Measurements from ENCODE around the gene C20orf96.

The C20orf96 gene

GRCh38 chr20:311609-312008 is 21.1 kb upstream of the C20orf96 start:
- DNase-seq: no peak

DNA sequence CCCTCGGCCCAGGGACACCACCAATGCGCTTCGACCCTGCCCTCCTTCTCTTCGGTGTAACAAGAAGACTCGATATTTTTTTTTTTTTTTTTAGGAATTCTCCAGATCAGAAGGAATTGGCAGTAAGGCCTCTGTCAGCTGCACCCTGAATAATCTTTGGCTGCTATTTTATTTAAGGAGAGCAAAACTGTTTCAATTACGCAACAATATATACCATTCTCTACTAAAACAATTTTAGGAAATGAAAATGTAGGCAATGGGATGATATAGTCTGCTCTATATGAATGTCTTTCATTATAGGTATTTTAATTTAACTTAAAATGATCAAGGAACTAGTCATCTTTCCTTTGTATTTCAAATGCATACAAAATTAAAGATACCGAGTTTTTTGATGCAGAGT is 20.1 kb upstream of the C20orf96 start:
- no peak for DNase-seq

- peak; percentile 98 for DNase-seq
These were observed 19.5 kb upstream of the C20orf96 start for GRCh38 chr20:309841-310644.

- peak; percentile 64 for DNase-seq
These were observed 18.8 kb upstream of the C20orf96 start for GRCh38 chr20:309306-309840.

- DNase-seq: no peak
These were observed 18.0 kb upstream of the C20orf96 start for GRCh38 chr20:308427-309038.

GRCh38 chr20:305745-306144 is 15.2 kb upstream of the C20orf96 start:
- no peak for DNase-seq

- DNase-seq: peak; percentile 74
These were observed 11.6 kb upstream of the C20orf96 start for GRCh38 chr20:301886-302848.

DNA sequence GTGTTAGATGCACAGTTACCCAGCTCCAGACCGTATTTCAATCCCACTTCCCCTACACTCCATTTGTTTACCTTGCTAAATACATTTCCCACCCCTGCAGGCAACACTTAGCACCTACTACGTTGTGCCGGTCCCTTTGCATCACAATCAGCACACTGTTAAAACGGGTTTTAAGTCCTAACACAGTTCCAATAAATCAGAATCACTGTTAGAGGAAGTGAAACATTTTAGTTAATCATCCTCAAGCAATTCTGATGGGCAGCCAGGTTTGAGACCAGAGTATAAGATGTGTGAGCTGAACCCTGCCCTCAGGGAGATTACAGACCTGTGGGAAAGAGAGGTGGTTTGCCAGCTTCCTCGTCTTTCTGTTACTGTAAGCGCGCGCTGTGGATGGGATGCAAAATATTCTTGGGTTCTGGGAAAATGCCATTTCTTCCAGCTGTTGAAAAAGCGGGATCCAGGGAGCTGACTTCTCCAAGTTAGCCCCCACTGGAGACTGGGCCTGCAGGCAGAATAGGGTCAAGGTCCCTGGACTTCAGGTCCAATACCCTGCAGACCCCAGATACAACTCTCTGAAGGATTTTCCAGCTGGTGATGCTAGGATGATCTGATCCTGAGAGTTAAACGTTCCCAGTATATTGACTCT is 9.9 kb upstream of the C20orf96 start:
- DNase-seq: no peak

GRCh38 chr20:298776-299391 is 8.3 kb upstream of the C20orf96 start:
- no peak for DNase-seq

GRCh38 chr20:297925-298775 is 7.6 kb upstream of the C20orf96 start:
- peak; percentile 57 for DNase-seq

GRCh38 chr20:297098-297924 is 6.8 kb upstream of the C20orf96 start, which contains the start of gene ZCCHC3:
ZCCHC3 (plus strand) TSS chr20:297570; CDS start chr20:297587, 17 bp downstream.
- peak; percentile 86 for DNase-seq

DNA sequence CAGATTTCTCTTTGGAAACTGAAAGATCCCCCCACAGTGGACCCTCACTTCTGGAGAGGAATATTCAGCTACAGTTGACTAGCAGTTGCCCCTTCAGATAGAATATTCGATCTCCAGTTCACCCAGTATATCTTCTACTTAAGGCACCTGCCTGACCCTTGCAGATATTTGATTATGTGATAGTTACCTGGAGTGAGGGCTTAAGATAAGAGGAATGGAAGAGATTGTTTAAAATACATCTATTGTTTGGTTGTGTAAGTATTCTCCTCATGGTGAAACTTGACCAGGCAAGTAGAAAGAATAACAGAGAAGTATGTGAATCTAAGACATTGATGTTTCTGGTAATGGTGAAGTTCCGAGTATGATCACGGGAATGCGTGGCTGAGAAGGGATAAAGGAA is 5.3 kb upstream of the C20orf96 start:
- DNase-seq: no peak

DNA sequence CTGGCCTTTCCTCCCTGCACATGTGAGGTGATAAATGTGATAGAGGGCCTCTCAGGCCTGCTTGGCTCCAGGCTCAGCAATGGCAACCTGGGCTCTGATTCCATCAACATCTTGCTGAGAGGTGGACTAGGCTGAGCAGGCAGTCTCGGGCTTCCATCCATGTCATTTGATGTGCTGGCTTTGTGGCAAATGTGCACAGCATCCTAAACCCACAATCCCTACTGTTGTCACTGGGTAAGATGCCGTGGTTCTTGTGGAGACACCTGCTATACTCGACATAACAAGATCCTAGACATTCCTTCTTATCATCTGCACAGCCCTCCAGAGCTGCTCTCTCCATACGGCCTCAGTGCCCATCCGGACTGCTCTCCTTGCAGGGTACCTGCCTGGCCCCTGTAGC is 4.1 kb upstream of the C20orf96 start:
- no peak for DNase-seq

GRCh38 chr20:289693-290083 is 862 bp downstream of the C20orf96 start:
- no peak for DNase-seq

DNA sequence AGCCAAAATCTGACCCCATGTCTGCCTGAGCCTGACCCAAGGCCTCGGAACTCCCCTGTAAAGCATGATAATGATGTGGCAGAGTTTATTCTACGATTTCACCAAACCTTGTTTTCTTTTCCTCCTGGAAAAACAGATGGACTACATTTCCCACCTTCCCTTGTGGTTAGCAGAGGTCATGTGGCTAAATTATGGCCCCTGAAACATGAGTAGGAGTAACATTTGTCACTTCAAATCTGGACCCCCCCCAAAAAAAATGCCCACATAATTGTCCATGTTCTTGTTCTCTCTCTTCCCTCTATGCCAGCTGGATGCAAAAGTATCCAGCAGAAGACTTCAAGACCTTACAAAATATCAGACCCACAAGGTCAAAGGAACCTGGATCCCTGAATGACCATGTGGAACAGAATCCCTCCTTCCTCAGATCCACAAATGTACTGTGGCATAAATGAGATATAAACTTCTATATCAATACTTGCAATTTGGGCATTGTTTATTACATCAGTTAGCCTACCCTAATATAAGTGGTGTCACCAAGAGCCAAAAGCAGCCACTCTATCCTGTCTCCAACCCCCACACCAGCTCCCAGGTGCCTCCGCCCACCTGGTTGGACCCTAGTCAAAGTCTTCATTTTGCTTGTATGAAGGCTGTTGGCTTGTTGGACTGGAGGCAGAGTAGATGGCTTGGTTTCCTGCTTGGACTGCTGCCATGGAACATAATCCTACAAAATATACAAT is 1.4 kb downstream of the C20orf96 start:
- no peak for DNase-seq

DNA sequence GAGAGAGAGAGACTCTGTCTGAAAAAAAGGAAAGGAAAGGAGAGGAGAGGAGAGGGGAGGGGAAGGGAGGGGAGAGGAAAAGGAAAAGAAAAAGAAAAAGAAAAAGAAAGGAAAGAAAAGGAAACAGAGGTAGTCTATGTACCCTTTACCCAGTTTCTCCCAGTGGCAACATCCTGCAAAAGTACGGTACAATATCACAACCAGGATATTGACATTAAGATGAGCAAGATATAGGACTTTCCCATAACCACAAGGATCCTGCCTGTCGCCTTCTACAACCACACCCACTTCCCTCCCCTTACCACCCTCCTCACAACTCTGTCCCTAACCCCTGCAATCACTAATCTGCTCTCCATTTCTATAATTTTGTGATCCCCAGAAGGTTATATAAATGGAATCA is 4.0 kb downstream of the C20orf96 start:
- DNase-seq: no peak

- no peak for DNase-seq
These were observed 6.4 kb downstream of the C20orf96 start for GRCh38 chr20:284172-284571.

DNA sequence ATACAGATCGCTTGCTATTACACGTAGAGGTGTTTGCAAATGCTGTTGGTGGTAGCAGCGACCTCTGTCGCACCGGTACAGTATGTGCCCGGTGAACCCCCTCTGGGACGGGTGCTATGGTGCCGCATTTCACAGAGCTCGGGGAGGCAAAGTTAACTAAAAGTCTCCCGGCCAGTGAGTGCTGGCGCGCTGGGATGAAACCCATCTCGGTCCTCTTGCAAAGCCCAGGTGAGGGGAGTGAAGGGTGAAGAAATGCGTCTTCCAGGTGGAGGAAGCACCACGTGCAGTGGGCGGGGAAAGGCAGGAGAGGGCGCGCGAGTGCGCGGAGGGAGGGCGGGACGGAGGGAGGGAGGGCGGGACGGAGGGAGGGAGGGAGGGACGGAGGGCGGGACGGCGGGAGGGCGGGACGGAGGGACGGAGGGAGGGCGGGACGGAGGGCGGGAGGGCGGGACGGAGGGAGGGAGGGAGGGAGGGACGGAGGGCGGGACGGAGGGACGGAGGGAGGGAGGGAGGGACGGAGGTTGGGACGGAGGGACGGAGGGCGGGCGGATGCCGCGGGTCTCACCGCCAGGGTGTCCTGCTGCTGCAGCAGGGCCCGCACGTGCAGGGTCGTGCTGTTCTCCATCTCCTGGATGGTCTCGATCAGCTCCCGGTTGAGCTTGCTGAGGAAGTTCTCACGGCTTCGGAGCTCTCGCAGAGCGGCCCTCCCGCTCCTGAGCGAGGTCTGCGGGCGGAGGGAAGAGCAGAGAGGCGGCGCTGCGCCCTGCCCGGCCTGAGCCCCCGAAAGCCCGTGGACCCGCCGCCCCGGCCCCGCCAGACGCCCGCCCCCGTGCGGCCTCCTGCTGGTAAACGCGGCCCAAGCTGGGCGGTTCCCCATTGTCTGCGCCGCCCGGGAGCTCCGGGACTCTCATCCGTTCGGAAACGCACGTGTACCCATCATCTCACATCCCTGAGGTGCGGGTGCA is 11.7 kb downstream of the C20orf96 start:
- DNase-seq: no peak

All from NCI-H2227 treated with DMSO at 0.1 percent for 48 hours (cell line).